ENCODE measurements around the gene ABCA4.

The ABCA4 gene

GRCh38 chr1:94050675-94051074 lies 70.3 kb downstream of the ABCA4 start:
- H3K4me3 ChIP-seq (ENCODE audit: low read depth, low read length): no peak overlapping the region
- TF ChIP-seq CTCF (IDR thresholded peaks at IDR 0.05; ENCODE audit: borderline replicate concordance, insufficient read depth, low read depth, low read length): no peak

GRCh38 chr1:94050254-94050653 lies 70.7 kb downstream of the ABCA4 start:
- no peak overlapping the region for H3K4me3 ChIP-seq (ENCODE audit: low read depth, low read length)
- no peak for TF ChIP-seq CTCF (IDR thresholded peaks at IDR 0.05; ENCODE audit: borderline replicate concordance, insufficient read depth, low read depth, low read length)

GRCh38 chr1:94049791-94050190 lies 71.2 kb downstream of the ABCA4 start:
- no peak overlapping the region for H3K4me3 ChIP-seq (ENCODE audit: low read depth, low read length)
- no peak for TF ChIP-seq CTCF (IDR thresholded peaks at IDR 0.05; ENCODE audit: borderline replicate concordance, insufficient read depth, low read depth, low read length)

- H3K4me3 ChIP-seq (ENCODE audit: low read depth, low read length): no peak overlapping the region
- TF ChIP-seq CTCF (IDR thresholded peaks at IDR 0.05; ENCODE audit: borderline replicate concordance, insufficient read depth, low read depth, low read length): no peak
Observed at GRCh38 chr1:94048413-94049164, 72.4 kb downstream of the ABCA4 start.

GRCh38 chr1:94047949-94048348 lies 73.0 kb downstream of the ABCA4 start:
- TF ChIP-seq CTCF (IDR thresholded peaks at IDR 0.05; ENCODE audit: borderline replicate concordance, insufficient read depth, low read depth, low read length): no peak
- H3K4me3 ChIP-seq (ENCODE audit: low read depth, low read length): no peak overlapping the region

- H3K4me3 ChIP-seq (ENCODE audit: low read depth, low read length): no peak overlapping the region
Observed at GRCh38 chr1:94045465-94046056, 75.4 kb downstream of the ABCA4 start.

More at GRCh38 chr1:94045465-94046056, 75.4 kb downstream of the ABCA4 start:
- TF ChIP-seq CTCF (IDR thresholded peaks at IDR 0.05; ENCODE audit: borderline replicate concordance, insufficient read depth, low read depth, low read length): peak; percentile 54; the same call in 1 of the 2 replicates
